ENCODE results near the gene KLF16. TPM values are rescaled to one million over a fixed set of nuclear protein-coding genes. Genes with fewer than 3 reads are reported as not detected.

Gene KLF16
- total RNA-seq, 1 experiment from 2014 or later, result 26.7 TPM

DNA sequence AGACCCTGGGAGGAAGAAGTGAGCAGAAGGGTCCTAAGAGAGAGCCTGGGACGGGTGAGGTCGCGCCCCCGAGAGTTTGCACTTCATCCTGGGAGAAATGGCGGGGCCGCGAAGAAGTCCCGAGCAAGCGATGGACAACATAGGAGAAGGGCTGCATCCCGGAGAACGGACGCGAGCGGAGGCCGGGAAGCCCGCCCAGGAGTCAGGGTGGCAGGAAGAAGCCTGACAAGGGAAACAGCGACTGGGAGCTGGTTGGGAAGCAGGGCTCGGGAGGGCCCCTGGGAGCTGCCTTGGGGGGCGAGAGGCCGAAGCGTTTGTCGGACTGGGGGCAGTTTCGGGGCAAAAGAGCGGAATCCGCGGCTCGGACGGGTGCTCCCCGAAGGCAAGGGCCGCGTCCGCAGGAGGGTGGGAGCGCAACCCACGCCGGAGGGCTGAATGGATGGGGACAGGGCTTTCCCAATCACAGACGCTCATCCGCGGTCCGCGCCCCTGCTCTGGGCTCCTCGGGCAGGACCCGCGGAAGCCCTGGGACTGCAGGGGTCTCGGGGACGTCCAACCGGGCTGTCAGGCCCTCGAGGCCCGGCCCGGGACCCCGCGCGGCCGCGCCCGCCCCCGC is 21.4 kb upstream of the KLF16 start:
- H2AFZ ChIP-seq, result no peak overlapping the region
- TSS peak; percentile 57 for BruUV-seq (replicated peaks)
- no peaks in the 10 kb centered on the region for H3K36me3 ChIP-seq (ENCODE audit: low read depth)
- DNase-seq, result no peak
- peaks cover 6% of the 10 kb centered on the region; the same call in 1 of the 2 replicates for H3K4me1 ChIP-seq (replicated peaks; ENCODE audit: insufficient read depth)
- CTCF ChIA-PET, result interaction anchor here (0.6 to 1.4 kb wide), 3 partner anchors 13 to 211 kb away, joined by 5 to 10 read pairs (median 8); no protein-coding TSS in a partner anchor
- H3K79me2 ChIP-seq (ENCODE audit: low read depth), result peaks cover 31% of the 10 kb centered on the region
- intact Hi-C loops (cut with micrococcal nuclease; ENCODE audit: unreplicated experiment), result no loop called here
- H3K4me3 ChIP-seq, result peak overlapping the region; percentile 73
- H3K27ac ChIP-seq, result no peak overlapping the region
- no peaks in the 10 kb centered on the region for H3K9me3 ChIP-seq (ENCODE audit: insufficient read depth, low read depth)
- peak overlapping the region; percentile 91 for H3K4me2 ChIP-seq
- no peak for TF ChIP-seq EZH2 (IDR thresholded peaks at IDR 0.05; ENCODE audit: low read depth)
- TF ChIP-seq CTCF (conservative IDR thresholded peaks at IDR 0.05), result no peak
- H3K27me3 ChIP-seq (ENCODE audit: insufficient read depth, low read depth), result no peaks in the 10 kb centered on the region
- no peaks in the 10 kb centered on the region for H3K9me2 ChIP-seq (ENCODE audit: insufficient read depth)
- H4K20me1 ChIP-seq (ENCODE audit: insufficient read depth), result peaks cover 8% of the 10 kb centered on the region; the same call in 1 of the 2 replicates
- H3F3A ChIP-seq (ENCODE audit: insufficient read depth, low read depth), result no peaks in the 10 kb centered on the region
- POLR2A ChIA-PET (ENCODE audit: unreplicated experiment), result interaction anchor here (0.6 to 0.9 kb wide), 4 partner anchors 10 to 648 kb away, joined by 3 to 16 read pairs (median 4); no protein-coding TSS in a partner anchor

- Histone ChIP-seq H3K4me1 (replicated peaks; ENCODE audit: insufficient read depth) (peaks cover 6% of the 10 kb centered on the region; the same call in 1 of the 2 replicates), H3K27me3 (ENCODE audit: insufficient read depth, low read depth) (no peaks in the 10 kb centered on the region), H3K27ac (no peak overlapping the region), H3K9me3 (ENCODE audit: insufficient read depth, low read depth) (no peaks in the 10 kb centered on the region), H2AFZ (no peak overlapping the region), H3F3A (ENCODE audit: insufficient read depth, low read depth) (no peaks in the 10 kb centered on the region), H3K79me2 (ENCODE audit: low read depth) (peaks cover 31% of the 10 kb centered on the region), H3K4me2 (peak overlapping the region; percentile 91), H3K36me3 (ENCODE audit: low read depth) (no peaks in the 10 kb centered on the region), H4K20me1 (ENCODE audit: insufficient read depth) (peaks cover 8% of the 10 kb centered on the region; the same call in 1 of the 2 replicates), H3K4me3 (peak overlapping the region; percentile 73), H3K9me2 (ENCODE audit: insufficient read depth) (no peaks in the 10 kb centered on the region)
- no peak for TF ChIP-seq CTCF (conservative IDR thresholded peaks at IDR 0.05)
- TF ChIP-seq EZH2 (IDR thresholded peaks at IDR 0.05; ENCODE audit: low read depth), result no peak
- peak in 1 of 2 experiments; percentile 22 for DNase-seq
- no TSS peak for BruUV-seq (replicated peaks)
- CTCF ChIA-PET, result interaction anchor here (1.4 kb wide), 1 partner anchor 13 kb away, joined by 8 read pairs; no protein-coding TSS in a partner anchor
- intact Hi-C loops (cut with micrococcal nuclease; ENCODE audit: unreplicated experiment), result no loop called here
- POLR2A ChIA-PET (ENCODE audit: unreplicated experiment), result no interaction called here
These were observed 20.9 kb upstream of the KLF16 start for GRCh38 chr19:1884291-1884718.

- Histone ChIP-seq H3K4me2 (peak overlapping the region; percentile 91), H3K9me2 (ENCODE audit: insufficient read depth) (no peaks in the 10 kb centered on the region), H4K20me1 (ENCODE audit: insufficient read depth) (peaks cover 8% of the 10 kb centered on the region; the same call in 1 of the 2 replicates), H3K4me1 (replicated peaks; ENCODE audit: insufficient read depth) (peaks cover 6% of the 10 kb centered on the region; the same call in 1 of the 2 replicates), H3K79me2 (ENCODE audit: low read depth) (peaks cover 31% of the 10 kb centered on the region), H3K27ac (no peak overlapping the region), H3K36me3 (ENCODE audit: low read depth) (no peaks in the 10 kb centered on the region), H3K9me3 (ENCODE audit: insufficient read depth, low read depth) (no peaks in the 10 kb centered on the region), H2AFZ (no peak overlapping the region), H3K27me3 (ENCODE audit: insufficient read depth, low read depth) (no peaks in the 10 kb centered on the region), H3F3A (ENCODE audit: insufficient read depth, low read depth) (no peaks in the 10 kb centered on the region), H3K4me3 (peak overlapping the region; percentile 73)
- intact Hi-C loops (cut with micrococcal nuclease; ENCODE audit: unreplicated experiment), result no loop called here
- ChIA-PET POLR2A (ENCODE audit: unreplicated experiment) (no interaction called here), CTCF (interaction anchor here (1.4 kb wide), 1 partner anchor 14 kb away, joined by 8 read pairs; no protein-coding TSS in a partner anchor)
- BruUV-seq (replicated peaks), result no TSS peak
- no peak for DNase-seq
- TF ChIP-seq CTCF (conservative IDR thresholded peaks at IDR 0.05) (no peak), EZH2 (IDR thresholded peaks at IDR 0.05; ENCODE audit: low read depth) (no peak)
These were observed 20.4 kb upstream of the KLF16 start for GRCh38 chr19:1883784-1884183.

All from PC-9 (cell line).